ENCODE data around the gene DGKG.

DNA sequence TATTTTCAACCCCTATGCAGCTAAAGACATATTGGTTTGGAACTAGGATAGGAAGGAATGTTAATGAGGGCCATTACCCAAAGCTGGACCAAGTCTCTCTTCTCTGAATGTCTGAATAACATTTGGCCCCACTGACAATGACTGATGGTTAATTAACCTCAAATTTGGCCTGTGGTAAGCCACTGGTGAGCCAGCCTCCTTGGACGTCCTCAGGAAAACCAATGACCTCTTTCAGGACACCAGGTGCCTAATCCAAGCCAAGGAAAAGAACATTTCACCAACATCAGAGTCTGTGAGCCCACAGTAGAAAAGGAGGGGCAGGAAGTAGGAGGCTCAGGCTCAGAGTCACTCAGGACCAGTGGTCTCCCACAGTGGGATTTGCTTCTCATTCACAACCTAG, 196.7 kb downstream of the DGKG start:
- TF ChIP-seq ZNF274 (IDR thresholded peaks at IDR 0.05; ENCODE audit: low read depth, low read length) (no peak), YY1 (IDR thresholded peaks at IDR 0.05; ENCODE audit: insufficient read depth, insufficient read length) (no peak)

Measured in NT2/D1 (cell line).